HG03378 (cell line): ENCODE data around the gene SEC23IP.

ENCODE experiments used
- ATAC-seq: cut with Tn5 transposase; IDR thresholded peaks from one replicate; pipeline ENCODE4 v1.9.1; 2021; ENCODE audit warnings: mild to moderate bottlenecking, moderate library complexity; ENCODE audit not compliant: unreplicated experiment

Gene SEC23IP

DNA sequence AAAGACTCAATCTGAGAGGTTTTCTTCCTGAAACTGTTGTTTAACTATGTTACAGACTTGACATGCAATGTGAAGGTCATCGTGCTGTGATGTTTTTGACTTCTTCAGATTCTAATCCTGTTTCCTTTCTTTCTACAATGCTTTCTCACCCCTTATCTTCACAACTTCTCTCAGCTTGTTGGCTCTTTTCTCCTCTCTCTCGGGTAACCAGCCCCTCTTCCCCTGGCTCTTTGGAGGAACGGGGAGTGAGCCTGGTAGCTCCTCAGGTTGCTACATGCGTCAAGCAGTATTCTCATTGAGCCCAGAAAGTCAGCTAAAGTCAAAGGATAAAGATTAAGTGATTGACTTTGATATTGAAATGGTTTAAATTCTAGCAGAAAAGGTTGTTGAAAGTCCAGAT is 40.1 kb downstream of the SEC23IP start:
- ATAC-seq = no peak

DNA sequence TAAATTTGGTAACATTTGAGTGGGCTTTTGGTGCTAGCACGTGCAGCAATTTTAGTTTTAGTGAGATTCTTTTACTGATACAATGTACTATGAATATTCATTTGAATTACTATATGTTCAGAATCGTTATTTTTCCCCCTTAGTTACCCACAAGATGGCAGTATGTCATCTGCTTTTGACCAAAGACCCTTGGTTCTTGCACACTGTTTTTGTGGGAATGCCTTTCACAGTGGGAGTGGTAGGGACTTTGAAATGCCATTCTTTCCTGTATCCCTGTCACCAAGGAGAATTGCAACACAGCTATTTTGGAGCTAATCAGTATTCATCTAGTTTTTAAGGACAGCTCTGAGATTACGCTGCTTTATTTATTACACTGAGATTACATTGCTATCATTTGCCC is 40.6 kb downstream of the SEC23IP start:
- no peak for ATAC-seq

DNA sequence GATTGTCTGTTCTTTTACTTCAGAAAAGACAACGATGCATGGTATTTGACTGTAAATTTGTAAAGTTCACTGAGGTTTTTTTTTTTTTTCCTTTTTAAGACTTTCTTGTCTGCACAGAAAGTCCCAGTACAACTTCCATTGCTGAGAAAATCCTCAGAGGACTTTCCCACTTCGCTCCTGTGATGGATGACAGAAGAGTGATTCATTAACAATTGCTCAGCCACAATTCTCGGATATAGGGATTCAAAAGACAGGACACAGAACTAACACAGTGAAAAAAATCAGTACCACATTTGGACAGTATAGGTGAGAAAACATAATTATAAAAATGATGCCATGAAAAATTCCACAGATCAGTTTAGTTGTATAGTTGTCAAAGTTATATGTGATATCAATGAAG is 48.0 kb downstream of the SEC23IP start:
- ATAC-seq = no peak

DNA sequence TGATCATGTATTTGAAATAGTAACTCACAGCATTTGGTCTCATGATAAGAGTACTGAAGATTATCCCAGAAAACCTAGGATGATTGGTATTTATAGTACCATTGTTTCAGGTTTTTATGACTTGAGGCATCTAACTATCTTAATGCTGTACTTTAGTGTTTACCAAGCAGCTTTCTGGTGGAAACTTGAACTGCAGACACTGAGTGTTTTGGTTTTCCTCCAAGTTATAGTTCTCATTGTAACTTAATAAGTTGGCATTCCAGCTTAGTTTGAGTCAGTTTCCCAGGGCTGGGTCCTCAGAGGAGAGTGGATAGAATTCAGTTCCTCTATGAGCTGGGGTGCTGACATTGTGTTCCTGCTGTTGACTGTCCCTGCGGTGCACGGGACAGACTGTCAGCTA is 50.4 kb downstream of the SEC23IP start:
- no peak for ATAC-seq

DNA sequence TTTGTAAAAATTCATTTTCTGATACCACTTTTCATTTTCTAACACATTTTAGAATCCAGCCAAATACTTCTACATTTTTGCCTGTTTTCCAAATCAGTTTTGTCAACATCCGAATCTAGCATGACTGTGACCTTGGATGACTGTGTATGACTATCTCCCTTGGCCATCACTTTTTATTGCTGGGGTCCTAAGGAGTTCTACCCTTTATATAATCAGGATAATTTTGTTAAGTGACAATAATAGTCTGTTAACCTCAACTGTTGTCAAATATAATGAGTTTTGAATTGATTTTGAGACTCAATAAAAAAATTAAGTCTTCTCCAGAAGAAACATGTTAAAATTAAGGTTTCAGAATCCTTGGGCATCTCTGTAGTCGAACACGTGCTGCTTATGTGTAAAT is 53.3 kb downstream of the SEC23IP start:
- no peak for ATAC-seq

DNA sequence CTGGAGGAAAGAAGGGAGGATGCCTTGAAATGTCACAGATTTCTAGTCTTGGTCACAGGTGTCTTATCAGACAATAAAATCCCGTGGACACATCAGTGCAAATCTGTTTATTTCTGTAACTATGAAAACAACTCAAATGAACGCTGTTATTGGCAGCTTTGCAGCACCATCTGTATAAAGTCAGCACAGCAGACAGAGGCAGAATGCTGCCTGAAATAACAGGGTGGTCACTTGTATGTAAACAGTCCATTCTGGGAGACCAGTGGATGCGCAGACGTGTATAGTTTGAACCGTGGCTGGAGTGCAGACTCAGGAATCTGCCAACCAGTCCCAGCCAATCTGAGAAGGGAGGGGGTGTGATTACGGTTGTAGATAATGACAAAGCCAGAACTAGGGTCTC is 54.8 kb downstream of the SEC23IP start:
- ATAC-seq = no peak

DNA sequence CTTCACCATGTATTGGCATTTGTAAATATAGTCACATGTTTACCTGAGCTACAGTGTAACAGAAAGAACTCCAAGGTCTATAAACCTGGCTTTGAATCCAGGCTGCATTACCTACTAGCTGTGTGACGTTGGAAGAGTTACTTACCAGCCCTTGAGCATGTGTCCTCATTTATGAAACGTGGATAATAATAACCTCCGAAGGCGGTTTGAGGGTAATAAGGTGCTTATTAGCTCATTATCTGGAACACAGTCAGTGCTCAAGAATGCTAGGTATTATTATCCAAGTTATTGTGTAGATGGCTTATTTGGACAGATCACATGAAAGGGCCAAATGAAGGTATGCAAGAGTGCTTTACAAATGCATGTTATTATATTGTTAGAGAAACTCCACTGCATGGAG is 64.9 kb downstream of the SEC23IP start:
- ATAC-seq = no peak

DNA sequence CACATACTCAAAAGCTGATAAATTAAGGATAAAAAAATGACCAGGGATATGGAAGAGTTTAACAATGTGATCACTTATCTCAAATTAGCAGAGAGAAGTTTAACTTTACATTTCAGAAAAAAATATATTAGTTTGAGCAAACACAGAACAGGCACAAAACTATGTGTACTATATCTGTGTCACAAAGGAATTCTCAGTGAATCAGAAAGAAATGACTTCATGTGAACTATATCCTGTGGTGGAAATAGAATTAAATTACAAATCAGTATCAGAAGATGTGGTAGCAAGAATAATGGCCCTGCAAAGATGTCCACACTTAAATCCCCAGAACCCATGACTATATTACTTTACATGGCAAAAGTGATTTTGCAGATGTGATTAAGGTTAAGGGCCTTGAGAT is 70.3 kb downstream of the SEC23IP start:
- ATAC-seq = no peak

DNA sequence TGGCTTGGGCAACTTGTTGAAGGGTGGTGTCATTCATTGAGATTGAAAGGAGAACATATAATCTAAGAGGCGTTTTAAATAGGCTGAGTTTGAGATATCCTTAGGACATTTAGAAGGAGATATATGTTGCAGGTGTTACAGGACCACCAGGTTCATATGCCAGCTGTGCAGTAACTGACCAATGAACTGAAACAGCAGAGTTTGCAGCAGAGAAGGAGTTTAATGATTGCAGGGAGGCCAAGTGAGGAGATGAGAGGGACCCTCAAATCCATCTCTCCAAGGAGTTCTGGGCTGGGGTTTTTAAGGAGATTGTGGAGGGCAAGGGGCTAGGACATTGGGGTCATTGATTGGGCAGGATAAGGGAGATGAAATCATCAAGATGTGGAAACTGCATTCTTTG is 74.5 kb downstream of the SEC23IP start:
- no peak for ATAC-seq

DNA sequence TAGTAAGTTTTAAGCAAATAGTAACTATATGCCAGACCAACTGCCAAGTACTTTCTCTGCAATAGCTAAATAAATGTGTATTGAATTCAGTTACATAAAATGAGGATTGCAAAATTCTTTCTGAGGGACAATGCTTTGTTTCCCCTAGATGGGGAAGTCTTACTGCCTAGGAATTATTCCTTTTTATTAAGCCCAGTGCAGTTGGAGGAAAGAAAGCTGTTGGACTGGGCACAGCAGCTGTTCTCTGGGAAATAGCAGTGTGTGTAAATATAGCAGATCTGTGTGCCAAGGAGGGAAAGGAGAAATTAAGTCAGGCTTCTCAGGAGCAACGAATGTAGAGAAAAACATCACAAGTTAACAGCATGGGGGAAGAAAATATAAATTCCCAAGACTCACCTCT is 77.1 kb downstream of the SEC23IP start:
- no peak for ATAC-seq

DNA sequence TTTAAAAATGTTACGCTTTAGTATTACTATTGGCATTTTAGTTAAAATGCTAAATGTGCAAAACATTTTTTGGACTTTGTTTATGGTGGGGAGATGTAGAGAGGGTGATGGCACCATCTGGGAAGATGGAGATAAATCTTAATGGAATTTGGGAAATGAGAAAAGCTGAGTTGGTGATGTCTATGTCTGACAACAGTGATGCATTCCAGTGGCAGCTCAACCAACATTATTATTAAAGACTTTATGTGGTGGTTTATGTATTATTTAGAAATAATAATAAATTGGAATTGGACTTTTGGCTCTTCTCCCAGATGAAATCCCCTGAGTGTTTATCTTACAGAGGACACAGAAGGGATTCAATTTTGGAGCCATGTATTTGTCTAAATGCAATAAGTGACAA is 77.6 kb downstream of the SEC23IP start:
- ATAC-seq = no peak

DNA sequence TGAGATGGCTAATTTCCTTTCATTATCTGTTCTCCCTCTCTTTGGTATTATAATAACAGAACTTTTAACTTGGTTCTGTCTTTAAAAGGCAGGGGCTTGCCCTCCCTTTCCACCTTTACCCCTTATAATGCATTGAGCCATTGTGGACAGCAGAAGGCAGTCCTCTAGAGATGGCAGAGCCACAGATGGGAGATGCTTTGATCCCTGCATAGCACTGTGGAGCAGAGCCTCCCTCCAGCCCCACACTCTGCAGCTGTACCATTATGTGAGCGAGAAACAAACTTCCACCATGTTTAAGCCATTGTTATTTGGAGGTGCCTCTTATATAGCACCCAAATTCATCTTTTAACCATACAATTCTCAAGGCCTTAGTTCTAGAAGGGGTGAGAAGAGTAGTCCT is 78.4 kb downstream of the SEC23IP start:
- no peak for ATAC-seq

DNA sequence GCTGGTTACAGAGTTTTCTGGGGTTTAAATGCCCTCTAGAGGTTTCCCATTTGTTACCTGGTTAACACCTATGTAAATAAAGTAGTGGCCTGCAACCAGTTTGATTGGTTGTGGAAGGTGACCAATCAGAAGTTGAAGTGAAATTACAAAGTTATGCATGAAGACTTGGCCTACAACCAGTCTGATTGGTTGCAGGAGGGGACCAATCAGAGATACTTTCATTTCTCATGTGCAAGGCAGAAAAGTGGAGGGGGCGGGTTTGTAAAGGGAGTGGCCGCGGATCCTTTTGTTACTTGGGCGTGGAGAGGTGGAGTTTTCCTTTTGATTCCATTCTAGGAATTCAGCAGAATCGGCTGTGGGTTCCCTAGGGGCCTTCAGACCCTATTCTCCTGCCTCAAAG is 80.8 kb downstream of the SEC23IP start:
- ATAC-seq = no peak

DNA sequence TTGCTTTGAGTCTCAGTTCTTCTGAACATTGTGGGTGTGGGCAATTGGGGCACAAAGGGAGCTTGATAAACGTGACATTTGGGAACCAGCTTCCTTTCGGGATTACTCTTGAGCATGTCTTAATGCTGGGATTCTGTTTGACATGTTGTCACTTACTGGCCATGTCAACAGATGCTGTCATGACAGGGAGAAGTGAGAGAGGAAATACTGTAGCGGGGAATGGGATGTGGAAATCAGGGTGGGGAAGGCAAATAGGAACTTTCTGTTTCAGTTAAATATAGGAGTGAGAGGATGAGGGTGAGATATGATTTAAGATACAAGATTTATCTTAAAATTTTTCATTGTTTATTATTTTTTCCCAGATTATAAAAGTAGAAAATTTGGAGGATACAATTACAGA is 83.9 kb downstream of the SEC23IP start:
- ATAC-seq = no peak

DNA sequence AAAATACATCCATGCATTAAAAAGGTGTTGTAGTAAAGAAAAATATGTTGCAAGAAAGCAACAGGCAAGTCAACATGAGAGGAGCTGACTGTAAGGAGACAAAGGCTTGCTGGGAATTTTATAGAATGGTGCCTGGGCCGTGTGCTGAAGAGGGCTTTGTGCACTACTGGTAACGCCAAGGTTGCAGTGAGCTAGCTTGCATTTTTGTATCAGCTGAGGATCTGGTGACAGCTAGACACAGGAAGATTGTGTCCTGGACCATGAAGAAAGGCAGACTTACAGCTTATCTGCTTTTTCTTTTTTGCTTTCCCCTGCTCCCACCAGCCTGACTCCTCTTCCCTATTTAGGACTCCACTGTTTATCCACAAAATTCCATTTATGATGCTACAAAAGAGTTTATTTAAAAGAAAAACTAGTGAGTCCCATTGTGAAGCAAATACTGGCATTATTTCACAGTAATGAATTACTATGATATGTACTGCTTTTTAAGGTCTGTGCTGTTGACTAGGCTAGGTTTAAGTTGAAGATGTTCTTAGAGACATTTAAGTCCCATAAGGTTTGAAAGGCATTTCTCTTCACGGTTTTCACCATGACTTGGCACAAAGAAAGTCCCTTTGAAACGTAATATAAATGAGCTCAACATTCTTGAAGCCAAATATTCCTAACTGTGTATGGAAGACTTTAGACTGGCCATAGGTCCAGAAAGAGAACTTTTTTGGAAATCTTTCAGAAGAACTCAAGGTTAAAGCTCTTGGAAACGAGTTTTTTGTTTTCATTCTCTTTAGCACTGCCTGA is 88.6 kb downstream of the SEC23IP start:
- ATAC-seq = no peak

DNA sequence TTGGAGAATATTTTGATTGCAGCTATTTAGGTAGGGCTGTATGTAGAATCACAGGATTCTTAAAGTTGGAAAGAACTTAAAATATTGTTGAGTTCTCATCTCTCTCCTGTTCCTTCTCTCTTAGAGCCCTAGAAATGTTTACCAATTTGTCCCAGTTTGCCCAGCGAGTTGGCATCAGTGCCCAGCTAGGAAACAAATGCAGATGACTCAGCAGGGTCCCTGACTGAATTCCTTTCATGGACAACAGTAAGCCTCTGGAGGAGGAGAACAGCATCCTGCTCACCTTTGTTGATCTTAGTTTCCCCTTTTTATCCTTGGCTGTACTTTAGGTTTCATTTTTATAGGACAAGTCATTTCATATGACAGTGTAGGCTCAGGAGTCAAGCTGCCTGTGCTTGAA is 89.3 kb downstream of the SEC23IP start:
- no peak for ATAC-seq

DNA sequence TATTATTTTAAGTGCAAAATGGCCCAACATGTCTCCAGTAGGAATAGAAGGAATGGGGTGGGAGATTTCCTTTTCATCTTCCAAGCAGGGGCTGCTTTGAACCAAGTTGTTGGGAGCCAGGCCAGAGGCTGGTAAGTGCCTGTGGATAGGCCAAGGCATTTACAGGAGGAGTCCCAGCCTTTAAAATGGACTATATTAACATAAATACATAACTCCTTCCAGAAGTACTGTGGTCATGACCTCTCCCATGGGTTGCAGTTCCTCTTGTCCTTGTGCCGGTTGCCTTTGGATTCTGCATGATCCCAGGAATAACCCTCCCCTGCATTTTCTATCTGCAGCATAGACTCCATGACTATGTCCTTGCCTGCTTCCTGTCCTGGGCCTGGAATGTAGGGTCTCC is 95.8 kb downstream of the SEC23IP start:
- ATAC-seq = no peak

DNA sequence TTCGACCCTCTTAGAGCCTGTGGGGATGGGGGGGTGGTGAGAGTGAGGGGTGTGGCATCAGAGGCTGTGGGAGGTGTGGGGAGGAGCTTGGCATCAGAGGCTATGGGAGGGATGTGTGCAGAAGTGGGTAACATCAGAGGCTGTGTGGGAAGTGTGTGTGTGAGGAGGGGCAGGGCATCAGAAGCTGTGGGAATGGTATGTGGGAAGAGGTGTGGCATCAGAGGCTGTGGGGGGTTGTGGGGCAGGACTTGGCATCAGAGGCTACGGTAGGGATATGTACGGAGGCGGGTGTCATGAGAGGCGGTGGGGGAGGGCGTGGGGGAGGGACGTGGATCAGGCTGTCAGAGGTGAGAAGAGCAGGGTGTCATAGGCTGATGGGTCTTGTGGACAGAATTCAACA is 97.4 kb downstream of the SEC23IP start:
- ATAC-seq = no peak

DNA sequence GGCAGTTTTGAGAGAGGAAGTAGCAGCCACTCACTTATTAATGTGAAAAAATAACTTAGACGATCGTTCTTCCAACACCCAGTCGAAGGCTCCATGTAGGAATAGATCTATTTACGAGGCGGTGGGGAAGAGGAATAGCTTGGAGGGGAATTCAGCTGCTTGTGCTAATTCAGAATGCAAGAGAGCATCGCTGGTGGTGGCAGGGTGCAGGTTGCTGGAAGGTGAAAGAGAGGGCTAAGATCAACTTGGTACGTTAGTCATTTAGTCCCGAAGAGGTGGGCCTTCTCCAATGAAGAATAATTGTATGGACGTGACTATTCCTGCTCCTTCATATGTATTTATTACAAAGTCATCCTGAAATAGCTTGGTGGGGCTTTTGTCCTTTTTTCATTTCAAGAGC is 98.5 kb downstream of the SEC23IP start:
- ATAC-seq = no peak

DNA sequence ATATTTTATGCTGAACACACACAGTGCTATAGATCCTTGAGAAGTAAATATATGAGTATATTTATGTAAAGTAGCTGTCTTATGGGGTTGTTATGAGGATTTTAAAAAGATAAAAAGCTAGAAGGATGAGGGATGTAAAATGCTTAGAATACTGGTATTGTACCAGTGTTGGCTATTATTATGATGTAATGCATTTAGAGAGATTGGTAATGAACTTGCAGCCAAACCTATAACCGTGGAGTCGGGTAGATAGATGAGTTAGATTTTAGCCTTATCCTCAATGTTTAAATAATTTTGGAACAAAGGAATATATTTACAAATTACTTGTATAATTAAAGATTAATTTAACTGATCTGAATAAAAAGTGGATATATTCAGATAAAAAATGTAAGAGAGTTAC is 99.3 kb downstream of the SEC23IP start:
- ATAC-seq = no peak
